Right lobe of liver (tissue), 4 donors: ENCODE data around the gene XDH.

ENCODE experiments used
- POLR2A ChIP-seq: fragments of 450-650 bp; IDR thresholded peaks from one replicate; pipeline ENCODE4 v1.6.1; 2017; ENCODE audit warnings: antibody characterized with exemption, mild to moderate bottlenecking
- TF ChIP-seq, protein P1 (sequence below), 4 donors: fragments of 200-600 bp in 3 of 4; fragments of 450-650 bp in 1 of 4; IDR thresholded peaks; one replicate each; pipeline versions ENCODE4 v1.5.1 to v1.8.0; 2016 to 2022; ENCODE audit warnings: antibody characterized with exemption in 4 of 4, mild to moderate bottlenecking in 2 of 4
- donor health status: DM: no; HTN: no; CAD: no.
- donor health status: DM: no; HTN: no; CAD: no.
- donor health status: DM: no; HTN: yes; CAD: no.

DNA sequence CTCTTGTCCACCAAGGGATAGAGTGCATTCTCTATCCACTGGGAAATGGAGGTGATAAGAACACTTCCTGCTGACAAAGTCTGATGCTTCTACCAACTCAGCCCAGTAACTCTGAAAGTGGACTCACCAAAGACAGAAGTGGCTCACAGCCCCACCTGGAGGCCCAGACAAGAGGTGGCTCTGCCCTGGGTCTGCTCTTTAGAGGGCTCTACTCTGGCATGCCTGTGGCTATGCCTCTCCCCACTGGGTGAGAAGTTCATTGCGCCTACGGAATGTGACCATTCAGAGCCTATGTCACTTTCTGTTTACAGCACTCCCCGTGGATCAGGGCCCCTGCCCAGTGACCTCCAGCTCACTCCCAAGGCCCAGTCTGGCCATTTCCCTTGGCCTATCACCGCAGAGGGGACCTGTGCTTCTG is 13.5 kb upstream of the XDH start:
- TF ChIP-seq, protein P1, sequence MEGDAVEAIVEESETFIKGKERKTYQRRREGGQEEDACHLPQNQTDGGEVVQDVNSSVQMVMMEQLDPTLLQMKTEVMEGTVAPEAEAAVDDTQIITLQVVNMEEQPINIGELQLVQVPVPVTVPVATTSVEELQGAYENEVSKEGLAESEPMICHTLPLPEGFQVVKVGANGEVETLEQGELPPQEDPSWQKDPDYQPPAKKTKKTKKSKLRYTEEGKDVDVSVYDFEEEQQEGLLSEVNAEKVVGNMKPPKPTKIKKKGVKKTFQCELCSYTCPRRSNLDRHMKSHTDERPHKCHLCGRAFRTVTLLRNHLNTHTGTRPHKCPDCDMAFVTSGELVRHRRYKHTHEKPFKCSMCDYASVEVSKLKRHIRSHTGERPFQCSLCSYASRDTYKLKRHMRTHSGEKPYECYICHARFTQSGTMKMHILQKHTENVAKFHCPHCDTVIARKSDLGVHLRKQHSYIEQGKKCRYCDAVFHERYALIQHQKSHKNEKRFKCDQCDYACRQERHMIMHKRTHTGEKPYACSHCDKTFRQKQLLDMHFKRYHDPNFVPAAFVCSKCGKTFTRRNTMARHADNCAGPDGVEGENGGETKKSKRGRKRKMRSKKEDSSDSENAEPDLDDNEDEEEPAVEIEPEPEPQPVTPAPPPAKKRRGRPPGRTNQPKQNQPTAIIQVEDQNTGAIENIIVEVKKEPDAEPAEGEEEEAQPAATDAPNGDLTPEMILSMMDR (IDR thresholded peaks at IDR 0.05): peak in 3 of 4 donors; percentile 22 to 44 (median 26)
- TF ChIP-seq POLR2A: no peak
